ENCODE results near the gene WDR88. TPM values are rescaled to one million over a fixed set of nuclear protein-coding genes. Genes with fewer than 3 reads are reported as not detected.
A peak's percentile ranks its signal among the peaks of the same experiment; 100 is the strongest.

WDR88 gene
- total RNA-seq, 1 donor from 2014 or later, result not detected

DNA sequence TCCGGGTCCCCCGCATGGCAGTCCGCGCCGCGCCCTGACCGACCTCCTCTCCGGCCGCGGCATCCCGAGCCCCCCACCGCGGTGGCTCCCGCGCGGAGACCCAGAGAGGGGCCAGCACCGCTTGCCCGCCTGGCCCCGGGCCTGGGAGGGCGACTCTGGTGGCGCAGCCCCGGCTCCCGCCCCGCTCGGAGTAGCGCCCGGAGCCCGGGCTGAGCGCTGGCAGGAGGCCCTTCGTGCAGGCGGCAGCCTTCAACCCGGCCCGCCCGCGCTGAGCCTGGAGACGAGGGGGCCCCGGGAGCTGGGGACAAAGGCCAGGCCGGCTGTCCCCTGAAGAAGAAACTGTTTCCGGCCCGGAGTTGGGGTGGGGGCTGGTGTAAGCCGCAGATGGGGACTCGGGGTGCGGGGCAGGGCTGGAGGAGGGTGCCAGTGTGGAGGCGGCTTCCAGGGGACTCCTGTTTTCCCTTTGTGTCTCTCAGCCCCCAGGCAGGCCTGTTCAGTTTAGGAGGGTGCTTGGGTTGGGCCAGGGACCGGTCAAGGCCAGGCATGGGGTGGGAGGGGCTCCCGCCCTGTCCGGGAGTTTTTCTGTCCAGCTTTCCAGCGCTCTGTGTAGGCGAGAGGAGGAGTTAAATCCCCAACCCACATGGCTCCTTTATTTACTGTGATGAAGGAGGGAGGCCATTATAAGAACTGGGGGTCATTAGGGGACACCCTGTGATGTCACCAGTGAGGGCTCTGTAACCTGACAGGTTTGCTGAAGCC lies 63.2 kb downstream of the WDR88 start:
- H3K27ac Mint-ChIP-seq (ENCODE audit: unreplicated experiment), result peak overlapping the region; percentile 58
- Histone ChIP-seq H3K79me2 (ENCODE audit: insufficient read depth, low read length) (peaks cover 6% of the 10 kb centered on the region), H3K4me1 (ENCODE audit: insufficient read depth, low read length) (peaks cover 4% of the 10 kb centered on the region), H3K9ac (ENCODE audit: low read length) (peak overlapping the region; percentile 55), H3K9me3 (ENCODE audit: insufficient read depth, low read depth, low read length) (no peaks in the 10 kb centered on the region), H3K36me3 (ENCODE audit: insufficient read depth, low read length) (no peaks in the 10 kb centered on the region), H3K4me3 (ENCODE audit: insufficient read depth, low read depth, low read length) (peak overlapping the region; percentile 52), H3K27me3 (ENCODE audit: insufficient read depth, low read length) (peaks cover 4% of the 10 kb centered on the region), H4K20me1 (ENCODE audit: insufficient read depth, low read length) (peaks cover 22% of the 10 kb centered on the region), H3K4me2 (ENCODE audit: low read length) (peak overlapping the region; percentile 88), H2AFZ (ENCODE audit: low read depth, low read length) (peak overlapping the region; percentile 56), H3K27ac (ENCODE audit: low read depth, low read length) (no peak overlapping the region)
- H3K36me3 Mint-ChIP-seq (ENCODE audit: low read depth, unreplicated experiment), result peaks cover 3% of the 10 kb centered on the region
- FAIRE-seq (no peak), DNase-seq (ENCODE audit: low read depth) (no peak)
- no peak for TF ChIP-seq EZH2 (IDR thresholded peaks at IDR 0.05; ENCODE audit: insufficient read depth, low read length)
- TF ChIP-seq, protein P1, sequence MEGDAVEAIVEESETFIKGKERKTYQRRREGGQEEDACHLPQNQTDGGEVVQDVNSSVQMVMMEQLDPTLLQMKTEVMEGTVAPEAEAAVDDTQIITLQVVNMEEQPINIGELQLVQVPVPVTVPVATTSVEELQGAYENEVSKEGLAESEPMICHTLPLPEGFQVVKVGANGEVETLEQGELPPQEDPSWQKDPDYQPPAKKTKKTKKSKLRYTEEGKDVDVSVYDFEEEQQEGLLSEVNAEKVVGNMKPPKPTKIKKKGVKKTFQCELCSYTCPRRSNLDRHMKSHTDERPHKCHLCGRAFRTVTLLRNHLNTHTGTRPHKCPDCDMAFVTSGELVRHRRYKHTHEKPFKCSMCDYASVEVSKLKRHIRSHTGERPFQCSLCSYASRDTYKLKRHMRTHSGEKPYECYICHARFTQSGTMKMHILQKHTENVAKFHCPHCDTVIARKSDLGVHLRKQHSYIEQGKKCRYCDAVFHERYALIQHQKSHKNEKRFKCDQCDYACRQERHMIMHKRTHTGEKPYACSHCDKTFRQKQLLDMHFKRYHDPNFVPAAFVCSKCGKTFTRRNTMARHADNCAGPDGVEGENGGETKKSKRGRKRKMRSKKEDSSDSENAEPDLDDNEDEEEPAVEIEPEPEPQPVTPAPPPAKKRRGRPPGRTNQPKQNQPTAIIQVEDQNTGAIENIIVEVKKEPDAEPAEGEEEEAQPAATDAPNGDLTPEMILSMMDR (IDR thresholded peaks at IDR 0.05; ENCODE audit: insufficient read depth, low read depth, low read length), result no peak
- H3K27me3 Mint-ChIP-seq (ENCODE audit: low read depth, unreplicated experiment), result peaks cover 52% of the 10 kb centered on the region
- H3K4me3 Mint-ChIP-seq (ENCODE audit: unreplicated experiment), result peak overlapping the region; percentile 84
- H3K9me3 Mint-ChIP-seq (ENCODE audit: unreplicated experiment), result peaks cover 4% of the 10 kb centered on the region
- peaks cover 1% of the 10 kb centered on the region for H3K4me1 Mint-ChIP-seq (ENCODE audit: low read depth, unreplicated experiment)

DNA sequence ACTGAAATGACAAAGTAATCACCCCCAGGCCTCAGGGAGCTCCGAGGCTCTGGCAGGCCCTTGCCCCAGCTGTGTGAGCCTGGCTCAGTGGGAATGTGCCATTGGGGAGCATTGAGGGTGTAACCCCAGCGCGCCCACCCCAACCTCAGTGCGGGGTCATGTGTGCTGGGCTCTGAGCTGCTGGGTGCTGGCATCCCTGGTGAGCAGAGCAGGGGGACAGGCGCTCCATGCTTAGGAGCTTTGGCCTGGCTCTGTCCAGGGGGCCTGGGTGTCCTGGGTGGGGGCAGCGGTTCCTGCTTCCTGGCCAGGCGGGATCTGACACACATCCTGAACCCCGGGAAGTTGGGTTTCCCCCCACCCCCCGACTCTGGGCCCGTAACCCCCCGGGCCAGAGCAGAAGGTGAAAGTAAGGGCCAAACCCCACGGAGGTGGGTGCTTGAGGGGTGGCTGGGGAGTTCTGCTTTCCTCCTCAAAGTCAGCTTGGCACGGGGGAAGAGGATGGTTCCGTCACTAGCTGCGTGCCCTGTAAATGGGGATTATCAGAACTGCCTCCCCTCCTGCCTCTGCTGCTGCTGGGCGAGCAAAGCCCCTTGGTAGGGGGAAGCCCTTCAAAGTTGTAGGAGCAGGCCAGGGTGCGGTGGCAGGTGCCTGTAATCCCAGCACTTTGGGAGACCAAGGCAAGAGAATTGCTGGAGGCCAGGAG lies 63.9 kb downstream of the WDR88 start:
- H2AFZ ChIP-seq (ENCODE audit: low read depth, low read length), result peak overlapping the region; percentile 56
- Mint-ChIP-seq H3K4me1 (ENCODE audit: low read depth, unreplicated experiment) (peaks cover 3% of the 10 kb centered on the region), H3K27ac (ENCODE audit: unreplicated experiment) (no peak overlapping the region), H3K36me3 (ENCODE audit: low read depth, unreplicated experiment) (no peaks in the 10 kb centered on the region), H3K4me3 (ENCODE audit: unreplicated experiment) (peak overlapping the region; percentile 84), H3K27me3 (ENCODE audit: low read depth, unreplicated experiment) (peaks cover 45% of the 10 kb centered on the region), H3K9me3 (ENCODE audit: unreplicated experiment) (no peaks in the 10 kb centered on the region)
- peak overlapping the region; percentile 88 for H3K4me2 ChIP-seq (ENCODE audit: low read length)
- TF ChIP-seq, protein P1 (IDR thresholded peaks at IDR 0.05; ENCODE audit: insufficient read depth, low read depth, low read length), result no peak
- TF ChIP-seq EZH2 (IDR thresholded peaks at IDR 0.05; ENCODE audit: insufficient read depth, low read length), result no peak
- no peak for FAIRE-seq
- peaks cover 22% of the 10 kb centered on the region for H4K20me1 ChIP-seq (ENCODE audit: insufficient read depth, low read length)
- peak overlapping the region; percentile 55 for H3K9ac ChIP-seq (ENCODE audit: low read length)
- H3K4me3 ChIP-seq (ENCODE audit: insufficient read depth, low read depth, low read length), result peak overlapping the region; percentile 52
- H3K27ac ChIP-seq (ENCODE audit: low read depth, low read length), result no peak overlapping the region
- H3K79me2 ChIP-seq (ENCODE audit: insufficient read depth, low read length), result peaks cover 6% of the 10 kb centered on the region
- no peaks in the 10 kb centered on the region for H3K9me3 ChIP-seq (ENCODE audit: insufficient read depth, low read depth, low read length)
- H3K27me3 ChIP-seq (ENCODE audit: insufficient read depth, low read length), result peaks cover 4% of the 10 kb centered on the region
- H3K4me1 ChIP-seq (ENCODE audit: insufficient read depth, low read length), result peaks cover 4% of the 10 kb centered on the region
- DNase-seq (ENCODE audit: low read depth), result no peak
- no peaks in the 10 kb centered on the region for H3K36me3 ChIP-seq (ENCODE audit: insufficient read depth, low read length)

Measured in astrocyte (in vitro differentiated cells and primary cell).